HL-60 (cell line): ENCODE results near the gene PTPRD.
"Not testable (repeated sequence)": the region's sequence is repeated elsewhere in the genome, so short reads cannot be mapped to it uniquely, and the experiment has no call there.

Source experiments
- DNase-seq, 2 experiments: peaks; one replicate each; pipeline ENCODE4 v3.0.0-alpha.2; 2010 to 2020; ENCODE audit warnings: low read depth in 1 of 2, low spot score in 1 of 2
- H3K27ac ChIP-seq: fragments of 250-450 bp; sonication (Bioruptor Pico); replicated peaks from 2 replicates; pipeline ENCODE4 v1.5.1; 2020; ENCODE audit warnings: mild to moderate bottlenecking, moderate library complexity
- H3K27me3 ChIP-seq: fragments of 250-450 bp; sonication (Bioruptor Pico); 2 replicates; pipeline ENCODE4 v1.5.1; 2021; ENCODE audit warnings: mild to moderate bottlenecking, moderate library complexity; ENCODE audit not compliant: insufficient read depth, poor library complexity, severe bottlenecking
- H3K4me3 ChIP-seq: replicated peaks from 2 replicates; pipeline ENCODE4 v1.5.1; 2011; ENCODE audit warnings: mild to moderate bottlenecking, control low read depth, low read length; ENCODE audit not compliant: insufficient read depth
- CTCF ChIP-seq: IDR thresholded peaks from one replicate; pipeline ENCODE4 v1.5.1; 2011; ENCODE audit warnings: low read length, control low read depth, inconsistent platforms; ENCODE audit not compliant: insufficient read depth
- GABPA ChIP-seq: IDR thresholded peaks from 2 replicates; pipeline ENCODE4 v1.6.1; 2012; ENCODE audit warnings: low read depth
- POLR2AphosphoS5 ChIP-seq: IDR thresholded peaks from 2 replicates; pipeline ENCODE4 v1.6.1; 2012; ENCODE audit warnings: low read depth
- REST ChIP-seq: IDR thresholded peaks from 2 replicates; pipeline ENCODE4 v1.6.1; 2012; ENCODE audit warnings: low read depth; ENCODE audit not compliant: insufficient replicate concordance
- SPI1 ChIP-seq: IDR thresholded peaks from 2 replicates; pipeline ENCODE4 v1.6.1; 2012; ENCODE audit warnings: low read depth, mild to moderate bottlenecking, borderline replicate concordance

The PTPRD gene

GRCh38 chr9:10371824-10372223, 241.0 kb downstream of the PTPRD start:
- Histone ChIP-seq H3K27ac (no peak overlapping the region), H3K4me3 (no peak overlapping the region), H3K27me3 (no peaks in the 10 kb centered on the region)
- TF ChIP-seq SPI1, result no peak
- no peak for TF ChIP-seq POLR2AphosphoS5
- DNase-seq, result no peak

GRCh38 chr9:10366171-10366779, 246.5 kb downstream of the PTPRD start:
- no peak overlapping the region for H3K27ac ChIP-seq
- no peak overlapping the region for H3K4me3 ChIP-seq
- H3K27me3 ChIP-seq, result no peaks in the 10 kb centered on the region
- DNase-seq, result peak; percentile 1 to 2
- TF ChIP-seq CTCF (peak; percentile 73), SPI1 (no peak), POLR2AphosphoS5 (no peak), GABPA (no peak)

GRCh38 chr9:10354591-10354990, 258.2 kb downstream of the PTPRD start:
- H3K27ac ChIP-seq, result no peak overlapping the region
- H3K27me3 ChIP-seq, result no peaks in the 10 kb centered on the region
- TF ChIP-seq GABPA (no peak), POLR2AphosphoS5 (no peak), CTCF (no peak), SPI1 (no peak), REST (no peak)
- no peak for DNase-seq
- no peak overlapping the region for H3K4me3 ChIP-seq

- not testable (repeated sequence) for H3K27me3 ChIP-seq, H3K27ac ChIP-seq, DNase-seq, H3K4me3 ChIP-seq
These were observed 267.2 kb downstream of the PTPRD start for GRCh38 chr9:10345621-10346020.

GRCh38 chr9:10341057-10341456, 271.7 kb downstream of the PTPRD start:
- no peak for TF ChIP-seq REST
- no peak for TF ChIP-seq SPI1
- DNase-seq, result no peak
- no peak overlapping the region for H3K4me3 ChIP-seq
- H3K27ac ChIP-seq, result no peak overlapping the region
- H3K27me3 ChIP-seq, result no peaks in the 10 kb centered on the region
